Neural progenitor cell (in vitro differentiated cells): ENCODE data around the gene KDM7A. TPM values are rescaled to one million over a fixed set of nuclear protein-coding genes. Genes with fewer than 3 reads are reported as not detected.

ENCODE experiments used
- DNase-seq: peaks from one replicate; pipeline ENCODE4 v3.0.0-alpha.2; 2016; ENCODE audit warnings: low spot score
- H2AFZ ChIP-seq: fragments of 200-600 bp; sonication (generic); replicated peaks from 2 replicates; pipeline ENCODE4 v1.6.1; 2016; ENCODE audit warnings: antibody characterized with exemption
- H3F3A ChIP-seq: fragments of 200-600 bp; sonication (generic); 2 replicates; pipeline ENCODE4 v1.6.1; 2016; ENCODE audit warnings: antibody characterized with exemption, low read depth
- H3K27ac ChIP-seq: fragments of 200-600 bp; sonication (generic); 2 replicates; pipeline ENCODE4 v1.5.1; 2016; ENCODE audit warnings: mild to moderate bottlenecking
- H3K27me3 ChIP-seq: fragments of 200-600 bp; sonication (generic); 2 replicates; pipeline ENCODE4 v1.6.1; 2016; ENCODE audit warnings: mild to moderate bottlenecking, moderate library complexity
- H3K36me3 ChIP-seq: fragments of 200-600 bp; sonication (generic); 2 replicates; pipeline ENCODE4 v1.5.1; 2016
- H3K4me1 ChIP-seq: fragments of 200-600 bp; sonication (generic); 2 replicates; pipeline ENCODE4 v1.6.1; 2016; ENCODE audit warnings: mixed run types
- H3K4me2 ChIP-seq: fragments of 200-600 bp; sonication (generic); 2 replicates; pipeline ENCODE4 v1.6.1; 2016
- H3K4me3 ChIP-seq: fragments of 200-600 bp; sonication (generic); 2 replicates; pipeline ENCODE4 v1.5.1; 2016
- H3K79me2 ChIP-seq: fragments of 200-600 bp; sonication (generic); 2 replicates; pipeline ENCODE4 v1.6.1; 2016; ENCODE audit warnings: low read depth
- H3K9ac ChIP-seq: fragments of 200-600 bp; sonication (generic); 2 replicates; pipeline ENCODE4 v1.6.1; 2016
- H3K9me3 ChIP-seq: fragments of 200-600 bp; sonication (generic); 2 replicates; pipeline ENCODE4 v1.5.1; 2016; ENCODE audit warnings: low read depth
- H4K20me1 ChIP-seq: fragments of 200-600 bp; sonication (generic); 2 replicates; pipeline ENCODE4 v1.6.1; 2016; ENCODE audit warnings: low read depth
- H3K27ac Mint-ChIP-seq: 3 replicates; pipeline ENCODE4 v1.8.0; 2021; ENCODE audit warnings: mixed read lengths
- H3K27me3 Mint-ChIP-seq: 2 replicates; pipeline ENCODE4 v1.8.0; 2022; ENCODE audit warnings: low read depth, mild to moderate bottlenecking, inconsistent platforms, moderate library complexity, mixed read lengths; ENCODE audit not compliant: insufficient read depth
- H3K36me3 Mint-ChIP-seq: 3 replicates; pipeline ENCODE4 v1.8.0; 2021; ENCODE audit warnings: mixed read lengths
- H3K4me1 Mint-ChIP-seq: 3 replicates; pipeline ENCODE4 v1.8.0; 2021; ENCODE audit warnings: mixed read lengths
- H3K4me3 Mint-ChIP-seq: 3 replicates; pipeline ENCODE4 v1.8.0; 2021; ENCODE audit warnings: mild to moderate bottlenecking, moderate library complexity, mixed read lengths
- H3K9me3 Mint-ChIP-seq: 3 replicates; pipeline ENCODE4 v1.8.0; 2020; ENCODE audit warnings: mixed read lengths
- CTCF ChIP-seq: fragments of 200-600 bp; sonication (generic); IDR thresholded peaks from 2 replicates; pipeline ENCODE4 v1.5.1; 2017; ENCODE audit warnings: antibody characterized with exemption, mild to moderate bottlenecking
- EZH2 ChIP-seq: fragments of 200-600 bp; sonication (generic); IDR thresholded peaks from 2 replicates; pipeline ENCODE4 v1.6.1; 2017; ENCODE audit warnings: antibody characterized with exemption, mild to moderate bottlenecking, moderate library complexity
- EZH2phosphoT487 ChIP-seq: fragments of 200-600 bp; sonication (generic); IDR thresholded peaks from 2 replicates; pipeline ENCODE4 v1.6.1; 2017; ENCODE audit warnings: antibody characterized with exemption
- total RNA-seq: library from RNA; depleted of rRNA; stranded (reverse); fragments of >200 nt; gene quantifications from 2 replicates; pipeline ENCODE4 v1.2.3, GENCODE V29; 2015; ENCODE audit warnings: low replicate concordance

KDM7A gene
- total RNA-seq, 1 donor from 2014 or later: 13.6 TPM

GRCh38 chr7:140144821-140145220, 32.0 kb downstream of the KDM7A start:
- H3K36me3 ChIP-seq: no peaks in the 10 kb centered on the region
- H3F3A ChIP-seq: no peaks in the 10 kb centered on the region
- no peak overlapping the region for H3K27ac Mint-ChIP-seq
- TF ChIP-seq EZH2 (no peak), EZH2phosphoT487 (no peak), CTCF (no peak)
- peaks cover 14% of the 10 kb centered on the region for H3K4me1 ChIP-seq
- no peak overlapping the region for H3K9ac ChIP-seq
- H3K4me1 Mint-ChIP-seq: peaks cover 7% of the 10 kb centered on the region
- H3K79me2 ChIP-seq: peaks cover 8% of the 10 kb centered on the region
- H2AFZ ChIP-seq: no peak overlapping the region
- H3K27me3 ChIP-seq: no peaks in the 10 kb centered on the region
- no peak overlapping the region for H3K4me2 ChIP-seq
- peaks cover 8% of the 10 kb centered on the region for H3K36me3 Mint-ChIP-seq
- H3K27me3 Mint-ChIP-seq: no peaks in the 10 kb centered on the region
- H3K4me3 Mint-ChIP-seq: no peak overlapping the region
- peaks cover 5% of the 10 kb centered on the region for H4K20me1 ChIP-seq
- no peak overlapping the region for H3K4me3 ChIP-seq
- DNase-seq: no peak
- peaks cover 4% of the 10 kb centered on the region for H3K9me3 Mint-ChIP-seq
- no peak overlapping the region for H3K27ac ChIP-seq
- H3K9me3 ChIP-seq: no peaks in the 10 kb centered on the region

- H3K36me3 Mint-ChIP-seq: peaks cover 8% of the 10 kb centered on the region
- peaks cover 4% of the 10 kb centered on the region for H4K20me1 ChIP-seq
These were observed 32.8 kb downstream of the KDM7A start for GRCh38 chr7:140143997-140144396.

GRCh38 chr7:140142031-140142430, 34.8 kb downstream of the KDM7A start:
- H3K9ac ChIP-seq: no peak overlapping the region
- Mint-ChIP-seq H3K4me1 (peaks cover 6% of the 10 kb centered on the region), H3K9me3 (peaks cover 4% of the 10 kb centered on the region), H3K4me3 (no peak overlapping the region), H3K27ac (no peak overlapping the region), H3K36me3 (peaks cover 8% of the 10 kb centered on the region), H3K27me3 (no peaks in the 10 kb centered on the region)
- H3K27ac ChIP-seq: no peak overlapping the region
- no peaks in the 10 kb centered on the region for H3K27me3 ChIP-seq
- no peaks in the 10 kb centered on the region for H3K9me3 ChIP-seq
- TF ChIP-seq EZH2 (no peak), CTCF (no peak), EZH2phosphoT487 (no peak)
- H3F3A ChIP-seq: no peaks in the 10 kb centered on the region
- DNase-seq: no peak
- no peak overlapping the region for H2AFZ ChIP-seq
- H3K4me3 ChIP-seq: no peak overlapping the region
- no peak overlapping the region for H3K4me2 ChIP-seq
- H3K79me2 ChIP-seq: peaks cover 8% of the 10 kb centered on the region
- H3K36me3 ChIP-seq: no peaks in the 10 kb centered on the region
- no peaks in the 10 kb centered on the region for H4K20me1 ChIP-seq
- peaks cover 4% of the 10 kb centered on the region for H3K4me1 ChIP-seq

More at GRCh38 chr7:140143997-140144396, 32.8 kb downstream of the KDM7A start:
- no peaks in the 10 kb centered on the region for H3K27me3 ChIP-seq
- no peak overlapping the region for H3K27ac Mint-ChIP-seq
- peaks cover 14% of the 10 kb centered on the region for H3K4me1 ChIP-seq
- no peaks in the 10 kb centered on the region for H3F3A ChIP-seq
- H3K4me3 ChIP-seq: no peak overlapping the region
- no peak for TF ChIP-seq EZH2phosphoT487
- no peak for TF ChIP-seq CTCF
- TF ChIP-seq EZH2: no peak
- H3K9me3 ChIP-seq: no peaks in the 10 kb centered on the region
- no peak overlapping the region for H3K27ac ChIP-seq
- peaks cover 8% of the 10 kb centered on the region for H3K79me2 ChIP-seq
- H2AFZ ChIP-seq: no peak overlapping the region
- H3K9me3 Mint-ChIP-seq: peaks cover 4% of the 10 kb centered on the region
- no peaks in the 10 kb centered on the region for H3K36me3 ChIP-seq
- no peak overlapping the region for H3K4me3 Mint-ChIP-seq
- H3K9ac ChIP-seq: no peak overlapping the region
- DNase-seq: no peak
- H3K4me1 Mint-ChIP-seq: peaks cover 7% of the 10 kb centered on the region
- no peak overlapping the region for H3K4me2 ChIP-seq
- no peaks in the 10 kb centered on the region for H3K27me3 Mint-ChIP-seq
